ENCODE results near the gene CARHSP1.
"Not testable (repeated sequence)": the region's sequence is repeated elsewhere in the genome, so short reads cannot be mapped to it uniquely, and the experiment has no call there.

The CARHSP1 gene

GRCh38 chr16:8853150-8853549 is 15.7 kb downstream of the CARHSP1 start:
- no peak for DNase-seq

- no peak for DNase-seq
These were observed 16.3 kb downstream of the CARHSP1 start for GRCh38 chr16:8852534-8852933.

GRCh38 chr16:8851761-8852403 is 16.9 kb downstream of the CARHSP1 start:
- no peak for DNase-seq

GRCh38 chr16:8850279-8850885 is 18.4 kb downstream of the CARHSP1 start:
- DNase-seq: peak in 1 of 5 donors; percentile 24

GRCh38 chr16:8849411-8850011 is 19.3 kb downstream of the CARHSP1 start:
- no peak for DNase-seq

GRCh38 chr16:8848939-8849391 is 19.8 kb downstream of the CARHSP1 start:
- DNase-seq: no peak

- DNase-seq: no peak
These were observed 20.4 kb downstream of the CARHSP1 start for GRCh38 chr16:8848231-8848938.

- DNase-seq: no peak
These were observed 21.2 kb downstream of the CARHSP1 start for GRCh38 chr16:8847623-8848022.

- no peak for DNase-seq
These were observed 21.7 kb downstream of the CARHSP1 start for GRCh38 chr16:8847145-8847544.

- no peak for DNase-seq
These were observed 22.3 kb downstream of the CARHSP1 start for GRCh38 chr16:8846401-8846932.

GRCh38 chr16:8845699-8846298 is 23.0 kb downstream of the CARHSP1 start:
- no peak for DNase-seq

- not testable (repeated sequence) for DNase-seq
These were observed 25.5 kb downstream of the CARHSP1 start for GRCh38 chr16:8843296-8843695.

GRCh38 chr16:8842016-8842415 is 26.8 kb downstream of the CARHSP1 start:
- DNase-seq: not testable (repeated sequence)

- DNase-seq: not testable (repeated sequence)
These were observed 31.2 kb downstream of the CARHSP1 start for GRCh38 chr16:8837594-8837993.

- not testable (repeated sequence) for DNase-seq
These were observed 32.0 kb downstream of the CARHSP1 start for GRCh38 chr16:8836797-8837196.

- no peak for DNase-seq
These were observed 36.1 kb downstream of the CARHSP1 start for GRCh38 chr16:8832717-8833105.

GRCh38 chr16:8831871-8832716 is 36.7 kb downstream of the CARHSP1 start:
- DNase-seq: no peak

- no peak for DNase-seq
These were observed 37.4 kb downstream of the CARHSP1 start for GRCh38 chr16:8831450-8831849.

GRCh38 chr16:8828541-8829165 is 40.2 kb downstream of the CARHSP1 start:
- no peak for DNase-seq

- DNase-seq: no peak
These were observed 42.4 kb downstream of the CARHSP1 start for GRCh38 chr16:8826278-8826879.

GRCh38 chr16:8822403-8822802 is 46.4 kb downstream of the CARHSP1 start:
- no peak for DNase-seq

Measured in T-helper 1 cell (primary cell).